Immature natural killer cell (primary cell): ENCODE data around the gene COG5. TPM values are rescaled to one million over a fixed set of nuclear protein-coding genes. Genes with fewer than 3 reads are reported as not detected.

Experiments used
- DNase-seq, 3 donors: peaks; one replicate each; pipeline ENCODE4 v3.0.0; 2022; ENCODE audit warnings: mixed read lengths in 1 of 3
- H3K27ac Mint-ChIP-seq, 6 donors: one replicate each; pipeline ENCODE4 v1.8.0; 2020; ENCODE audit warnings: mixed read lengths in 6 of 6, mild to moderate bottlenecking in 5 of 6, inconsistent platforms in 4 of 6, moderate library complexity in 3 of 6
- H3K27me3 Mint-ChIP-seq, 3 donors: one replicate each; pipeline ENCODE4 v1.8.0; 2020 to 2021; ENCODE audit warnings: low read depth in 3 of 3, mild to moderate bottlenecking in 3 of 3, mixed read lengths in 3 of 3, moderate library complexity in 3 of 3, inconsistent platforms in 1 of 3
- H3K36me3 Mint-ChIP-seq, 3 donors: one replicate each; pipeline ENCODE4 v1.8.0; 2020; ENCODE audit warnings: mixed read lengths in 3 of 3, inconsistent platforms in 2 of 3, mild to moderate bottlenecking in 2 of 3
- H3K4me1 Mint-ChIP-seq, 2 donors: one replicate each; pipeline ENCODE4 v1.8.0; 2020; ENCODE audit warnings: inconsistent platforms in 2 of 2, mild to moderate bottlenecking in 2 of 2, mixed read lengths in 2 of 2, moderate library complexity in 1 of 2
- H3K4me3 Mint-ChIP-seq, 5 donors: one replicate each; pipeline ENCODE4 v1.8.0; 2020; ENCODE audit warnings: mild to moderate bottlenecking in 5 of 5, mixed read lengths in 5 of 5, inconsistent platforms in 3 of 5, moderate library complexity in 3 of 5
- H3K9me3 Mint-ChIP-seq, 6 donors: one replicate each; pipeline ENCODE4 v1.8.0; 2020; ENCODE audit warnings: mild to moderate bottlenecking in 6 of 6, mixed read lengths in 6 of 6, inconsistent platforms in 4 of 6, moderate library complexity in 3 of 6
- polyA plus RNA-seq, 3 donors: library from polyadenylated mRNA; unstranded; fragments of 300-500 nt; fragmentation: Illumina TruSeq; gene quantifications; one replicate each; pipeline ENCODE4 v1.2.3, GENCODE V29; 2021

The COG5 gene
- polyA plus RNA-seq, 3 donors from 2014 or later = 16.8 to 30.5 (median 22.2) TPM

- peaks cover 14 to 29% (median 15%) of the 10 kb centered on the region in 3 donors for H3K36me3 Mint-ChIP-seq
- H3K4me3 Mint-ChIP-seq = no peak overlapping the region
- H3K27ac Mint-ChIP-seq = no peak overlapping the region
- H3K4me1 Mint-ChIP-seq = no peaks in the 10 kb centered on the region
- H3K9me3 Mint-ChIP-seq = no peaks in the 10 kb centered on the region
- no peak for DNase-seq
- peaks cover 0 to 2% (median 2%) of the 10 kb centered on the region in 3 donors for H3K27me3 Mint-ChIP-seq
Observed at GRCh38 chr7:107592361-107593024, 28.8 kb upstream of the COG5 start.

DNA sequence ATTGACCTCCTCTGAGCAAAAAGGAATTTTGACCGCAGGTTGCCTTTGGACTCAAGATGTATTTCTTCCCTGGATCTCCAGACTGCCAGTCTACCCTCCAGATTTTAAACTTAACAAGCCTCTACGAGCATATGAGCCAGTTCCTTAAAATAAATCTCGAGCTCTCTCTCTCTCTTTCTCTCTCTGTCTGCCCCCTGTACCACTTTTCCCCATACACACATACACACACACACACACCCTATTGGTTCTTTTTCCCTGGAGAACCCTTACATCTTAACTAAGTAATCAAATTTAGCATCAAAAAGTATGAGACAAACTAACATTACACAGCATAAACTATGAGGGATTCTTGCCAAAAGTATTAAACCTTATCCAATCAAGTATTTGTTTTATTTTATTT, 27.7 kb upstream of the COG5 start:
- Mint-ChIP-seq H3K9me3 (no peaks in the 10 kb centered on the region), H3K27ac (no peak overlapping the region), H3K36me3 (peaks cover 10 to 20% (median 15%) of the 10 kb centered on the region in 3 donors), H3K4me3 (no peak overlapping the region), H3K4me1 (no peaks in the 10 kb centered on the region), H3K27me3 (peaks cover 0 to 2% (median 2%) of the 10 kb centered on the region in 3 donors)
- no peak for DNase-seq

- Mint-ChIP-seq H3K27ac (no peak overlapping the region), H3K9me3 (no peaks in the 10 kb centered on the region), H3K4me3 (no peak overlapping the region), H3K4me1 (no peaks in the 10 kb centered on the region), H3K36me3 (peaks cover 0 to 15% (median 10%) of the 10 kb centered on the region in 3 donors), H3K27me3 (peaks cover 0 to 2% (median 0%) of the 10 kb centered on the region in 3 donors)
- no peak for DNase-seq
Observed at GRCh38 chr7:107588529-107589130, 24.9 kb upstream of the COG5 start.

- peak overlapping the region in 1 of 5 donors; percentile 4 for H3K4me3 Mint-ChIP-seq
- H3K4me1 Mint-ChIP-seq = peaks cover 14 to 30% of the 10 kb centered on the region in 2 donors
- no peak overlapping the region for H3K27ac Mint-ChIP-seq
- H3K9me3 Mint-ChIP-seq = no peaks in the 10 kb centered on the region
- peaks cover 2% of the 10 kb centered on the region in 3 donors for H3K27me3 Mint-ChIP-seq
- peaks cover 0 to 11% (median 10%) of the 10 kb centered on the region in 3 donors for H3K36me3 Mint-ChIP-seq
- DNase-seq = no peak
Observed at GRCh38 chr7:107584716-107585115, 21.0 kb upstream of the COG5 start.

DNA sequence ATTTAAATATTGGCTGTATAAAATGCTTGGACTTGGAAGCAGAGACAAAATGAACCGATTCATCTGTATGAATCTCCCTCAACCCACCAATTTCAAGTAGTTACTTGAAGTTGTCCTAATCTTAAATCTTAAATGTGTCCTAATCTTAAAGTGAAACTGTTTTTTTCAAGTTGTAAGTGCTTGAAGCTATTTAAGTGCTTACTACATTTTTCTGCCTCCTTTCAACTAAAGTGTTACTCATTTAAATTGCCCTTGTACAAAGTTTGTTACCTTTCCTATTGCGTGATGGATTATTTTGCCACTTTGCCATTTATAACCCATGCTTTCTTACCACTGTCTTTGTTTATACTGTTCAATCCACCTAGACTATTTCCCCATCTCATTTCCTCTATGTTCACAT, 19.2 kb upstream of the COG5 start:
- Mint-ChIP-seq H3K9me3 (no peaks in the 10 kb centered on the region), H3K4me3 (no peak overlapping the region), H3K36me3 (peaks cover 0 to 7% (median 4%) of the 10 kb centered on the region in 3 donors), H3K4me1 (peaks cover 19 to 41% of the 10 kb centered on the region in 2 donors), H3K27ac (peak overlapping the region in 4 of 6 donors; percentile 12 to 66 (median 53)), H3K27me3 (peaks cover 3 to 6% (median 4%) of the 10 kb centered on the region in 3 donors)
- no peak for DNase-seq

- Mint-ChIP-seq H3K4me3 (peak overlapping the region; percentile 40 to 84 (median 84)), H3K36me3 (peaks cover 0 to 7% (median 4%) of the 10 kb centered on the region in 3 donors), H3K27me3 (peaks cover 3 to 6% (median 4%) of the 10 kb centered on the region in 3 donors), H3K27ac (peak overlapping the region; percentile 12 to 85 (median 56)), H3K4me1 (peaks cover 19 to 41% of the 10 kb centered on the region in 2 donors), H3K9me3 (no peaks in the 10 kb centered on the region)
- DNase-seq = no peak
Observed at GRCh38 chr7:107581387-107582013, 17.8 kb upstream of the COG5 start.

- Mint-ChIP-seq H3K4me1 (peaks cover 19 to 41% of the 10 kb centered on the region in 2 donors), H3K27ac (peak overlapping the region; percentile 55 to 85 (median 80)), H3K4me3 (peak overlapping the region; percentile 82 to 84 (median 84)), H3K9me3 (no peaks in the 10 kb centered on the region), H3K36me3 (peaks cover 0 to 7% (median 4%) of the 10 kb centered on the region in 3 donors), H3K27me3 (peaks cover 3 to 6% (median 4%) of the 10 kb centered on the region in 3 donors)
- DNase-seq = no peak
Observed at GRCh38 chr7:107580716-107581383, 17.1 kb upstream of the COG5 start.

- Mint-ChIP-seq H3K27me3 (peaks cover 3 to 6% (median 4%) of the 10 kb centered on the region in 3 donors), H3K9me3 (no peaks in the 10 kb centered on the region), H3K4me1 (peaks cover 19 to 41% of the 10 kb centered on the region in 2 donors), H3K4me3 (peak within 1 kb of the TSS; percentile 89 to 95 (median 92)), H3K36me3 (peaks cover 0 to 3% (median under 1%) of the 10 kb centered on the region in 3 donors), H3K27ac (peak within 1 kb of the TSS; percentile 81 to 93 (median 90))
- peak; percentile 77 to 79 (median 77) for DNase-seq
Observed at GRCh38 chr7:107579885-107580715, 16.4 kb upstream of the COG5 start, which contains the start of gene BCAP29. TSS of gene BCAP29 (plus strand) at chr7:107580246. CDS start at chr7:107580773, 527 bp downstream.

DNA sequence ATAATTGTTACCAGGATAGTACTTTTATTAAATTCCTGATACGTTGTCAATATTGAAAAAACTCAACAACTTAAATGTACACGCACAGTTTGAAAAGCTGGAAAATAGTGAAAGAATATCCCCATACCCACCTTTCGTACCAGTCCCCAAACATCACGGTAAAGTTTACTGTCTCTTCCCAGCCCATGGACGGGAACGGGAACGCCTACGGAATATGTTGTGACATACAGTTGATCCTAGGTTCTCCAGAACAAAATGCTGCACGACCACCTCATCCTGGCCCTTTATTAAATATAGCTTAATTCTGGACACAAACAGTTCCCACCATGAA, 15.8 kb upstream of the COG5 start:
- Mint-ChIP-seq H3K4me3 (peak overlapping the region; percentile 89 to 95 (median 92)), H3K4me1 (peaks cover 19 to 41% of the 10 kb centered on the region in 2 donors), H3K36me3 (peaks cover 0 to 7% (median 4%) of the 10 kb centered on the region in 3 donors), H3K27ac (peak overlapping the region; percentile 81 to 93 (median 90)), H3K27me3 (peaks cover 3 to 6% (median 4%) of the 10 kb centered on the region in 3 donors), H3K9me3 (no peaks in the 10 kb centered on the region)
- DNase-seq = no peak

DNA sequence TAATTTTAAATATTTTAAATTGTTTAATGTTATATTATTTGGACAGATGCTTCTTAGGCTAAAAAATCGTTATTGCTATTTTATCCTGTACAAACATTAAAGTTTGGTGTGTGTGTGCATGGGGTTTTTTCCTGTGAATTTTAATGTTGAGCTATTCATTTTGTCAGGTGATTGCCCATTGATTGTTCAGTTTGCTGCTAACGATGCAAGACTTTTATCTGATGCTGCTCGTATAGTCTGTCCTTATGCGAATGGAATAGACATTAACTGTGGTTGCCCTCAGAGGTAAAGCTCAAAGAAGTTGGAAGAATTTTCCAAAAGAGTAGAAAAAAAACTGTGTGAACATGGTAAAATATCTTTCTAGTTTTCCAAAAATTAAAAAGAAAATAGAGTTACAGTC, 9.8 kb upstream of the COG5 start:
- Mint-ChIP-seq H3K36me3 (peaks cover 10 to 18% (median 13%) of the 10 kb centered on the region in 3 donors), H3K4me3 (no peak overlapping the region), H3K9me3 (no peaks in the 10 kb centered on the region), H3K27me3 (peaks cover 0 to 1% (median 0%) of the 10 kb centered on the region in 3 donors), H3K4me1 (peaks cover 1 to 3% of the 10 kb centered on the region in 2 donors), H3K27ac (no peak overlapping the region)
- no peak for DNase-seq

- Mint-ChIP-seq H3K4me3 (no peak overlapping the region), H3K36me3 (peaks cover 10 to 22% (median 20%) of the 10 kb centered on the region in 3 donors), H3K9me3 (no peaks in the 10 kb centered on the region), H3K27me3 (no peaks in the 10 kb centered on the region), H3K4me1 (no peaks in the 10 kb centered on the region), H3K27ac (no peak overlapping the region)
- DNase-seq = no peak
Observed at GRCh38 chr7:107570298-107570697, 6.6 kb upstream of the COG5 start.

- no peaks in the 10 kb centered on the region for H3K9me3 Mint-ChIP-seq
- no peak for DNase-seq
- peaks cover 0 to 7% (median 4%) of the 10 kb centered on the region in 3 donors for H3K36me3 Mint-ChIP-seq
- peak overlapping the region; percentile 79 to 96 (median 85) for H3K4me3 Mint-ChIP-seq
- peaks cover 38 to 50% of the 10 kb centered on the region in 2 donors for H3K4me1 Mint-ChIP-seq
- H3K27me3 Mint-ChIP-seq = peaks cover 0 to 2% (median 0%) of the 10 kb centered on the region in 3 donors
- H3K27ac Mint-ChIP-seq = peak overlapping the region; percentile 89 to 94 (median 91)
Observed at GRCh38 chr7:107564553-107565298, 1.0 kb upstream of the COG5 start.
